Activated CD4-positive, CD25-positive, alpha-beta regulatory T cell treated with anti-CD3 and anti-CD28 coated beads, Interleukin-2, amount 50 U/mL, for 72 hours (primary cell): Measurements from ENCODE around the gene SYT1.

Experiments used
- DNase-seq: peaks from one replicate; pipeline ENCODE4 v3.0.0; 2021

SYT1 gene

GRCh38 chr12:79366374-79366773 lies 501.8 kb downstream of the SYT1 start:
- no peak for DNase-seq

DNA sequence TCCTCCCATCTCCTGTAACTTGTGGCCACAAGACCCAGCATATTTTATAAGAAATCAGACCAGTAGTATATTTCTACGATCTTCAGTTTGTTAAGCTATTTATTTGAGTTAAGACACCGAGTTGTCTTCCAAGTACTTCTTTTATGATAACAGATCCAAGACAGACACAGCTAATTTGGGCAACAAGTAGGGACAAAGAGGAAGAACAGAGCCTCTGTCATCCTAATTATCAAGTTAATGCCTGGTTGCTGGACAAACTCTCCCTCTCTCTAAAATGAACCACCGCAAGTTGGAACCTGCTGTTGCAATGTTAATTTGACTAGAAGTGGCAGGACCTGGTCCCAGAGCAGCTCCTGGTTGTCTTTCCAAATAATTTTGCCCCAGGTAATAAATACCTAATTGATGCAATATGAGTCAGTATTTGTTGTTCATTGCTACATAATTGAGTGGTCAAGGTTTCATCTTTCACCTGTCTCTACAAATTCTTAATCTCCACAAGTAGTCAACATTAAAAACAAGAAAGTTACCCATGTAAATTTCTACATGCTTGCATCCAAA lies 502.5 kb downstream of the SYT1 start:
- no peak for DNase-seq

DNA sequence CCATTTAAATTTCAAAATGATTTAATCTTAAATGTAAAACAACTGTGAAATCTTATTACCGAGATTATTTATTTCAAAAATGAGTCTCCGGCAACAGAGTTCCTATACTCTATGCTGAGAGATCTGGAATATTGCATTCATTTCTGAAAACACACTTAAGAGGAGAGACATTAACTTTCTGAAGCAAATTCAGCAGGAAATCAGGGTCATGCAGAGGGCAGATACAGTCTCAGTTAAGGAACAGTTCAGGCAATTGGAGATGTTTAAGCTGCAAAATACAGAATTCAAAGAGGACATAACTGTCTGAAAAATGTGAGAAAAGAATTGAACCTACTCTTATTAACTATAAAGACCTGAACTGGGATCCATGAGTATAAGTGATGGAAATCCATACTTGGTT lies 505.4 kb downstream of the SYT1 start:
- no peak for DNase-seq

- no peak for DNase-seq
Observed at GRCh38 chr12:79371226-79371625, 506.7 kb downstream of the SYT1 start.

- DNase-seq = no peak
Observed at GRCh38 chr12:79373896-79374499, 509.4 kb downstream of the SYT1 start.

- no peak for DNase-seq
Observed at GRCh38 chr12:79374545-79374944, 510.0 kb downstream of the SYT1 start.

- no peak for DNase-seq
Observed at GRCh38 chr12:79375050-79375449, 510.5 kb downstream of the SYT1 start.

DNA sequence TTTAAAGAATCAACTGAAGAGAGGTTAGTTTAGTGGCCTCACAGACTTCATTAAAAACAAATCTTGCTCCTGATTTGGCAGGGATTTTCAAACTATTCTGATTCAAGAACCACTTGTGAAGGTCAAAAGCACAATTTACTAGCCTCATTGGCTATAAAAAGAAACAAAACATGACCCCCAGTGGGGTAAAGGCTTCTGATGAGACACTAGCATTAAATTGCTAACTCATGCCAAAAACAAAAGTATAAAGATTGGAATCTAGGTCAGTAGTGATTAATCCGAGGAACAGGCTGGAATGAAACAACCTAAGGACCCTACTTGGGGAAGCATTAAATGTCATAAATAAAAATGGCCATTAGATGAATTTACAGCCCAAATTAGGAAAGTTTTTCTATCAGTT lies 513.9 kb downstream of the SYT1 start:
- DNase-seq = no peak

DNA sequence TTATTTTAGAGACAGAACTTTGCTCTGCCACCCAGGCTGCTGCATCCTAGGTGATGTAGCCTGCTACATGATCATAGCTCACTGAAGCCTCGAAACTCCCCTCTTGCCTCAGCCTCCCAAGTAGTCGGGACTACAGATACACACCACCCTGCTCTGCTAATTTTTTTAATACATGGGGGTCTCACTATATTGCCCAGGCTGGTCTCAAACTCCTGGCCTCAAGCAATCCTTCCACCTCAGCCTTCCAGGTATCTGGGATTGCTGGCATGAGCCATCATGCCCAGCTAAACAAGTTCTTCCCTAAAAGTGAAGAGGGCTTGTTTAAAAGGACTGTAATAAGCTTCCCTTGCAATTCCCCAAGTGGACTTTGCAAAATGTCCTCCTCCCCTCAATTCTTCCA lies 515.8 kb downstream of the SYT1 start:
- no peak for DNase-seq

- DNase-seq = no peak
Observed at GRCh38 chr12:79381248-79382208, 517.0 kb downstream of the SYT1 start.

DNA sequence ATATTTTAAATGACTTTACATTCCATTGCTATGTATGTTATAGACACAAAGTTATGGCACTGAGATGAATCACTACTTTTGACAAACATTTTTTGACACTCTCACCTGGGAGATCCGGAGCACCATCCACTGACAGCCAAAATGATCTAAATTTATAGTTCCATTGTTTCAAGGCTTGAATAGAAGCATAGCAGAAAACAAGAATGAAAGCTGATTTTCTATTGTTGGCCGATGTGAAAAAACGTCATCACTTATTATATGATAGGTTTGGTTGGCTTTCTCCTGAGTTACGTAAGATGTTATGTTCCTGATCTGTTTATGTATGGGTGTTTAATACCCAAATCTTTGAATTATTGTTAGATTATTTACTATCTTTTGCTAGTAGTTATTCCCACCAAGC lies 520.0 kb downstream of the SYT1 start:
- no peak for DNase-seq

DNA sequence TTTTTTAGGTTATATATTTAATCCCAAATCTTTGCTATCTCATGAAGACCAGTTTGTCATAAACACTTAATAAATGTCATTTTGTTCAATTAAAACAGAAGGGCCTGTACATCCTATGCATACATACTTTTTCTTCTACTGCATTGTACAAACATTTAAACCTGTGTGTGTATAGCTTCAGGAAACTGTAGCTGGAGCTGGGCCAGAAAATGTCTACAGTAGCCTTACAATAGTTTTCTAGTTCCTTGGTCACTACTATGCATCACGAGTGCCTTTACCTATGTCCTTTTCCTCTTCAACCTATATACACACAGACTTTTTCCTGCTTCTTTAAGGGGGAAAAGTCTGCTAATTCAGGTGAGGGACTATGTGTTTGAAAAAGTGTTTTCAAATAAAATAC lies 523.4 kb downstream of the SYT1 start:
- no peak for DNase-seq

DNA sequence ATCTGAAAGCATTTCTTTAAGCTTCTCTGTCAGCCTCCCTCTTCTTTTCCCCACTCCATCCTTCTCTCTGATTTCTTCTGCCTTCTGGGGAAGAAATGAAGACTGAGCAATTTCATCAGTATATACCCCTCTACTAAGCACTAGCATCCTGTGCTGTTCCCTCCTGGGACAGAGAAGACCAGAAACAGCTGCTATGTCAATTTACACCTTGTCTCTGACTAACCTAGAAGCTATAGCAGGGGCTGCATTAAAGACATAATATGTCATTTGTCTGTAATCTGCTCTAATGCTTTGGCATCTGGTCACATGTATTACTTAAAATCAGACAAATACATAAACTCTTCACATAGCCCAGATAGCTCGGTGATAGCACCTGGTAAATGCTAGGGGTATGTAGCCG lies 529.3 kb downstream of the SYT1 start:
- no peak for DNase-seq

DNA sequence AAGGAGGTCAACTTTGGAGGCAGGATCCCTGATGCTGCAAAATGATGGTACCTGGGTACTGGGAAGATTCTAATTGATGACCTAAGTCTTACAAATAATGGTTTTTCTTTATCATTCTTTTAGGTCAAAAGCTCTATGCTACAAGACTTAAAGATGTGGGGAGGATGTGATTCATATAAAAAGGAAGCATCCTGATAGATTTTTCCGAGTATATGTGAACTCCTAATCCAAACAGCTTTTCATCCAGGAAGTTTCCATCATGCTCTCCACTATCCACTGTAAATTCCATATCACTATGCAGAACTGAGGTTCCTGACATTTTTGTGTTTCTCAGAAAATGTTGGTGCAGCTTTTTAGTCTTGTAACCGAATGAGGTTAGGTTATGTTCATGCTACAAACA lies 533.0 kb downstream of the SYT1 start:
- DNase-seq = no peak

GRCh38 chr12:79400481-79400880 lies 535.9 kb downstream of the SYT1 start:
- no peak for DNase-seq

DNA sequence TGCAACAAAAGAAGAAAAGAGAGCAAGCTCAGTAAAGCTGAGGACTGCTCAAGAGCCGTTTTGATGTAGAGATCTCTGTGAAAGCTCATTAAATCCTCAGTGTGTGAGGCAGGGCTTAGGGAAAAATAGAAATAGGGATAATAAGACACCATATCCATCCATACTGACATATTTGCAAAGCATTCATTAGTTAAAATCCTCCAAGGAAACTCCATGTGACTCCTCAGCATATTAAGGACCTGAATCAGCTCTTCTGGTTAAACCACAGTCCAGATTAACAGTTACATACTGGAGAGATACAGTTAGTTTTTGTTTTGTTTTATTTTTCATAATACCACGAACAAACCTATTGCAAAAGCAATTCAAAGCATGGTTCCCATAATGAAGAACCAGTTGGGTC lies 538.0 kb downstream of the SYT1 start:
- DNase-seq = no peak

- no peak for DNase-seq
Observed at GRCh38 chr12:79406993-79407392, 542.4 kb downstream of the SYT1 start.

DNA sequence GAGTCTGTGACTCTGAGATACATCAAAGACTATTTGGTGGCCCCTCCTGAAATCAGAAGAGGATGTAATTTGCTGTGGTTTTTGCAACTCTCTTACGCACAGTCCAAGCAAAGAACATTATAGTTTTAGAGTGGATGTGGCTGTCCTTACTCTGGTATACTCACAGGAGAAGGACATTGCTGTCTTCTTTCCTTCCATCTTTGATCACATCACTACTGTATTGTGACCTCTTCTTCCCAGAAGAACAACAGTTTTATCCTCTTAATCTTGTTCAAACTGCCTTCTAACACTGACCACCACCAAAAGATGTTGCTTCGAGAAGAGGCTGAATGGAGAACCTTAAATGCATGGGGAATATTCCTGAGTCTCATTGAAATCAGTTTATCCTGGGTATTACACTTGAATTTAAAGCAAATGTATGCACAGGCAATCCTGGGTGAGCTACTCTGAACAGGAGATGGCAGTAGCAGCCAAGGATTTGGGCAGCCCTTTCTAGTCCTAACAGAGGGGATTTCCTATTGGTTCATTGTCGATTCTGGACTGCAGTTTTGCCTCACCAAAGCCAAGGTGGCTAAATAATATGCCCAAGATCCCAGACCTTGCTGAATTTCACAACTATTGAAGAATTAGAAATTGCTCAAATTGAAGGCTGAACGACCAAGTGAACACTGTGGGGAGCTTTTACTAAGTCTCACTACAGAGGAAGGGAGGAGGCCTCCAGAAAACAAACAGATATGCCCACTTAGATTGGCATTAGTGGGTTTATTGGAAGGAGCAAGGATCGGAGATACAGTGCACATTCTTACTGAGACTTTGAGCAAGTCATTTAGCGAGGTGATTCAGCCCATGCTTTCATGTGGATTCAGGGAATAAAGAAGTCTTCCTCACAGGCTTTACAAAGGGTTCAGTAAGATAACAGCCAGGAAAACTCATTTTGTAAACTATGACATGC lies 543.4 kb downstream of the SYT1 start:
- no peak for DNase-seq

GRCh38 chr12:79408689-79409088 lies 544.1 kb downstream of the SYT1 start:
- no peak for DNase-seq

- DNase-seq = no peak
Observed at GRCh38 chr12:79409562-79409961, 545.0 kb downstream of the SYT1 start.

DNA sequence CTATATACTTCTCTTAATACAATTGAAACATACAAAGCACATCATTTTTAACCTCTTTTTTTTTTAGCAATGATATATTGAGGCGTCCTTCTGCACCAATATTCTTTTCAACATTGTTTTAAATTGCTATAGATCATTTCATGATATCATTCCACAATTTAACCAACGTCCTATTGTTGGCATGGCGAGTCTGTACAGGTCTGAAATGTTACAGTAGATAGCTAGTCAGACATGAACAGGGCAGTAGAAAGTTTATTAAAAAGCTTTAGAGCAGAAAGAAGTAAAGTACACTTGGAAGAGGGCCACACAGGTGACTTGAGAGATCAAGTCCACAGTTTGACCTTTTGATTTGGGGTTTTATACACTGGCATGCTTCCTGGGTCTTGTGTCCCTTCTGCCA lies 547.2 kb downstream of the SYT1 start:
- DNase-seq = no peak

- DNase-seq = no peak
Observed at GRCh38 chr12:79413796-79414195, 549.2 kb downstream of the SYT1 start.

GRCh38 chr12:79414252-79414651 lies 549.7 kb downstream of the SYT1 start:
- DNase-seq = no peak
